HG03354 (cell line): ENCODE measurements around the gene SMARCD2.
"Not testable (repeated sequence)": the region's sequence is repeated elsewhere in the genome, so short reads cannot be mapped to it uniquely, and the experiment has no call there.

ENCODE experiments used
- ATAC-seq: cut with Tn5 transposase; IDR thresholded peaks from one replicate; pipeline ENCODE4 v1.9.1; 2021; ENCODE audit warnings: mild to moderate bottlenecking; ENCODE audit not compliant: unreplicated experiment, poor library complexity, severe bottlenecking

The SMARCD2 gene

GRCh38 chr17:63842540-63843386, at the start of gene SMARCD2:
SMARCD2 (minus strand) TSS chr17:63842685; CDS start chr17:63842674, 11 bp downstream.
- peak; percentile 80 for ATAC-seq

- ATAC-seq: not testable (repeated sequence)
Measured at GRCh38 chr17:63889026-63889848, 46.8 kb upstream of the SMARCD2 start.

- ATAC-seq: not testable (repeated sequence)
Measured at GRCh38 chr17:63885119-63885518, 42.6 kb upstream of the SMARCD2 start.

- ATAC-seq: not testable (repeated sequence)
Measured at GRCh38 chr17:63882626-63883126, 40.2 kb upstream of the SMARCD2 start.

- ATAC-seq: no peak
Measured at GRCh38 chr17:63881935-63882601, 39.6 kb upstream of the SMARCD2 start, which contains the start of gene GH2. GH2 (minus strand) TSS chr17:63881944; CDS start chr17:63881801, 143 bp downstream.

GRCh38 chr17:63881337-63881736, 38.9 kb upstream of the SMARCD2 start:
- ATAC-seq: not testable (repeated sequence)

GRCh38 chr17:63880706-63881105, 38.2 kb upstream of the SMARCD2 start:
- ATAC-seq: no peak

GRCh38 chr17:63878413-63878812, 35.9 kb upstream of the SMARCD2 start:
- not testable (repeated sequence) for ATAC-seq

GRCh38 chr17:63874693-63875092, 32.2 kb upstream of the SMARCD2 start:
- ATAC-seq: not testable (repeated sequence)

GRCh38 chr17:63874061-63874626, 31.7 kb upstream of the SMARCD2 start:
- not testable (repeated sequence) for ATAC-seq

GRCh38 chr17:63873577-63873976, 31.1 kb upstream of the SMARCD2 start, which contains the start of gene CSH2:
CSH2 (minus strand) TSS chr17:63873677; CDS start chr17:63873614, 63 bp downstream.
- ATAC-seq: not testable (repeated sequence)

- not testable (repeated sequence) for ATAC-seq
Measured at GRCh38 chr17:63871646-63872365, 29.3 kb upstream of the SMARCD2 start.

GRCh38 chr17:63870292-63870665, 27.8 kb upstream of the SMARCD2 start:
- not testable (repeated sequence) for ATAC-seq

GRCh38 chr17:63869491-63870291, 27.2 kb upstream of the SMARCD2 start:
- not testable (repeated sequence) for ATAC-seq

GRCh38 chr17:63866625-63867024, 24.1 kb upstream of the SMARCD2 start:
- ATAC-seq: not testable (repeated sequence)

GRCh38 chr17:63859257-63859656, 16.8 kb upstream of the SMARCD2 start:
- ATAC-seq: no peak

GRCh38 chr17:63856425-63856824, 13.9 kb upstream of the SMARCD2 start:
- not testable (repeated sequence) for ATAC-seq

GRCh38 chr17:63855185-63855584, 12.7 kb upstream of the SMARCD2 start:
- ATAC-seq: no peak
